A673 (cell line): ENCODE results near the gene CCDC185. TPM values are rescaled to one million over a fixed set of nuclear protein-coding genes. Genes with fewer than 3 reads are reported as not detected.
A peak's percentile ranks its signal among the peaks of the same experiment; 100 is the strongest.

Source experiments
- Bru-seq: library from RNA; stranded (reverse); fragments of 400-500 nt; gene quantifications from one replicate; lab custom pipeline; 2021; lab: Mats Ljungman, UMichigan
- BruChase-seq, 2 experiments: library from RNA; stranded (reverse); fragments of 400-500 nt; gene quantifications; one replicate each; lab custom pipeline; 2021; lab: Mats Ljungman, UMichigan
- BruUV-seq: library from RNA; stranded (reverse); fragments of 400-500 nt; replicated peaks from 2 replicates; lab custom pipeline; 2021; lab: Mats Ljungman, UMichigan
- CTCF ChIA-PET: fragments of 300-600 bp; sonication (Branson Sonifier 250); formaldehyde crosslinking; loops from one replicate; lab custom pipeline; 2022; ENCODE audit warnings: antibody characterized with exemption; lab: Charles Lee
- POLR2A ChIA-PET: fragments of 300-600 bp; sonication (Branson Sonifier 250); formaldehyde crosslinking; loops from one replicate; lab custom pipeline; 2022; ENCODE audit warnings: antibody characterized with exemption; ENCODE audit not compliant: low non-redundant PET; lab: Charles Lee
- DNase-seq: peaks from one replicate; pipeline ENCODE4 v3.0.0-alpha.2; 2015; ENCODE audit warnings: low spot score
- H3K27ac ChIP-seq: fragments of 200-600 bp; sonication (generic); 2 replicates; pipeline ENCODE4 v1.5.1; 2016; ENCODE audit warnings: mixed run types, low read depth, mild to moderate bottlenecking, mixed read lengths, antibody characterized with exemption, low read length; ENCODE audit not compliant: poor library complexity, severe bottlenecking
- H3K27me3 ChIP-seq: fragments of 200-600 bp; sonication (generic); replicated peaks from 2 replicates; pipeline ENCODE4 v1.6.1; 2017; ENCODE audit warnings: mixed run types, low read depth, mild to moderate bottlenecking, mixed read lengths, antibody characterized with exemption, low read length; ENCODE audit not compliant: insufficient read depth, poor library complexity
- H3K36me3 ChIP-seq: fragments of 200-600 bp; sonication (generic); 2 replicates; pipeline ENCODE4 v1.6.1; 2016; ENCODE audit warnings: mixed run types, mild to moderate bottlenecking, mixed read lengths, antibody characterized with exemption, low read length; ENCODE audit not compliant: insufficient read depth, poor library complexity, severe bottlenecking
- H3K4me1 ChIP-seq: fragments of 200-600 bp; sonication (generic); 2 replicates; pipeline ENCODE4 v1.6.1; 2017; ENCODE audit warnings: mixed run types, mild to moderate bottlenecking, mixed read lengths, antibody characterized with exemption, low read length; ENCODE audit not compliant: insufficient read depth, poor library complexity, severe bottlenecking
- H3K4me3 ChIP-seq: fragments of 200-600 bp; sonication (generic); 2 replicates; pipeline ENCODE4 v1.5.1; 2016; ENCODE audit warnings: low read depth, mixed run types, mild to moderate bottlenecking, mixed read lengths, low read length; ENCODE audit not compliant: poor library complexity, severe bottlenecking
- H3K9me3 ChIP-seq: fragments of 200-600 bp; sonication (generic); 2 replicates; pipeline ENCODE4 v1.6.1; 2016; ENCODE audit warnings: mixed run types, low read depth, mild to moderate bottlenecking, mixed read lengths, antibody characterized with exemption, low read length; ENCODE audit not compliant: poor library complexity, severe bottlenecking
- EZH2 ChIP-seq: fragments of 200-600 bp; sonication (generic); IDR thresholded peaks from 2 replicates; pipeline ENCODE4 v1.6.1; 2017; ENCODE audit warnings: borderline replicate concordance, low read depth, mild to moderate bottlenecking, mixed read lengths, antibody characterized with exemption, low read length; ENCODE audit not compliant: poor library complexity, severe bottlenecking
- intact Hi-C: fragments of 100-400 bp; cut with micrococcal nuclease; formaldehyde crosslinking; loops from one replicate; pipeline ENCODE4 v1.10.0; 2022; ENCODE audit not compliant: unreplicated experiment
- long read RNA-seq: library from polyadenylated mRNA; stranded (forward); transcript quantifications from one replicate; pipeline ENCODE4 v2.0.0, GENCODE V29; 2022
- total RNA-seq: library from RNA; stranded (reverse); gene quantifications from 2 replicates; pipeline ENCODE4 v1.2.3, GENCODE V29; 2021
- TF ChIP-seq, protein P1 (sequence below): fragments of 300-800, 200-600 bp; sonication (generic); conservative IDR thresholded peaks from 2 replicates; pipeline ENCODE4 v1.5.1; 2017; ENCODE audit warnings: low read depth, mild to moderate bottlenecking, antibody characterized with exemption, low read length, moderate library complexity, mixed read lengths

The CCDC185 gene
- not detected in 2 replicates for total RNA-seq
- Bru-seq, nascent RNA = not detected
- BruChase-seq, experiment 1, labeled RNA remaining after a 2-hour chase = not detected
- not detected for BruChase-seq, experiment 2, labeled RNA remaining after a 6-hour chase
- long read RNA-seq = 0 reads

DNA sequence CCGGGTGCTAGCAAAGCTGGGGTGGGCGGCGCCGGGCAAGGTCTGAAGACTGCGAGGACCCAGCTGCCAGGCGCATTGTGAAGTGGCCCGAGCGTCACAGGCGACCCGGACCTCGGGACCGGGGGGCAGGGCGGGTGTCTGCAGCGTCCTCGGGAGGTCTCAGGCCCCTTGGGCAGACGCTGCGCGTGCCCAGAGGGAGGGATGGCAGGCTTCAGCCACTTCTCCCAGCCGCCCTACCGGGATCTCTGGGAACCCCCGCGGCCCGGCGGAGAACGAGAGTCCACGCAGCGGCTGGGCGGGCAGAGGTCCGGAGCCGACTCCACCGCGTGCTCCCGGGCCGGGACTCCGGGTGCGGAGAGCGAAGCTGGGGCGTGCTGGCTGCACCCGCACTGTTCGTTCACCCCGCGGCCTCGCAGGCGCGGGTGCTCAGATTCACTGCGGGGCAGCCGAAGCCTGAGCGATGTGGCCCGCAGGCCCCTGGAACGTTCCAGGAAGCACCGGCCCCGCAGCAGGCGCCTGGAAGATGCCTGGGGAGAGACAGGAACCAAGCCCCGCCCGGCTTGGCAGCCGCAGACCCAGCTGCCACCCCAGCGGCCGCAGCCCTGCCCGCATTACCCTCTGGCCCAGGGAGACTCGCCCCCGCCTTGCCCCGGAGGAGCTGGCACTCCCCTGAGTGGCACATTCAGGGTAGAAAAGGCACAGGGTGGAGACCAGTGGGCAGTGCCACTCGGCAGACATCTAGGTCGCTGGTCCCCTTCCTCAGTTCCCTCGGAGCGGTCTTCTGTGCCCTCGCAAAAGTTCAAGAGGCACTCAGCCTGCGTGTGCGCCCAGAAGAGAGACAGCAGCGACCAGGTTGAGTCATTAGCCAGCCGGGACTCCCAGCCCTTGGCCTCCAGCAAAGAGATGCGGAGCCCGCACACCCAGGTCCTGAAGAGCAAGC lies at the start of gene CCDC185:
TSS of gene CCDC185 (plus strand) at position 141 of the 940 bp plus-strand sequence. CDS start at position 202, 61 bp downstream.
- intact Hi-C loops = no loop called here
- TF ChIP-seq, protein P1, sequence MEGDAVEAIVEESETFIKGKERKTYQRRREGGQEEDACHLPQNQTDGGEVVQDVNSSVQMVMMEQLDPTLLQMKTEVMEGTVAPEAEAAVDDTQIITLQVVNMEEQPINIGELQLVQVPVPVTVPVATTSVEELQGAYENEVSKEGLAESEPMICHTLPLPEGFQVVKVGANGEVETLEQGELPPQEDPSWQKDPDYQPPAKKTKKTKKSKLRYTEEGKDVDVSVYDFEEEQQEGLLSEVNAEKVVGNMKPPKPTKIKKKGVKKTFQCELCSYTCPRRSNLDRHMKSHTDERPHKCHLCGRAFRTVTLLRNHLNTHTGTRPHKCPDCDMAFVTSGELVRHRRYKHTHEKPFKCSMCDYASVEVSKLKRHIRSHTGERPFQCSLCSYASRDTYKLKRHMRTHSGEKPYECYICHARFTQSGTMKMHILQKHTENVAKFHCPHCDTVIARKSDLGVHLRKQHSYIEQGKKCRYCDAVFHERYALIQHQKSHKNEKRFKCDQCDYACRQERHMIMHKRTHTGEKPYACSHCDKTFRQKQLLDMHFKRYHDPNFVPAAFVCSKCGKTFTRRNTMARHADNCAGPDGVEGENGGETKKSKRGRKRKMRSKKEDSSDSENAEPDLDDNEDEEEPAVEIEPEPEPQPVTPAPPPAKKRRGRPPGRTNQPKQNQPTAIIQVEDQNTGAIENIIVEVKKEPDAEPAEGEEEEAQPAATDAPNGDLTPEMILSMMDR = no peak
- peak; percentile 75 for TF ChIP-seq EZH2
- ChIA-PET CTCF (no interaction called here), POLR2A (no interaction called here)
- no peaks in the 10 kb centered on the region for H3K4me1 ChIP-seq
- DNase-seq = no peak
- no peak within 1 kb of the TSS for H3K27ac ChIP-seq
- H3K27me3 ChIP-seq = peaks cover 61% of the 10 kb centered on the region
- no TSS peak for BruUV-seq
- no peaks in the 10 kb centered on the region for H3K36me3 ChIP-seq
- H3K4me3 ChIP-seq = no peak within 1 kb of the TSS
- H3K9me3 ChIP-seq = no peaks in the 10 kb centered on the region

DNA sequence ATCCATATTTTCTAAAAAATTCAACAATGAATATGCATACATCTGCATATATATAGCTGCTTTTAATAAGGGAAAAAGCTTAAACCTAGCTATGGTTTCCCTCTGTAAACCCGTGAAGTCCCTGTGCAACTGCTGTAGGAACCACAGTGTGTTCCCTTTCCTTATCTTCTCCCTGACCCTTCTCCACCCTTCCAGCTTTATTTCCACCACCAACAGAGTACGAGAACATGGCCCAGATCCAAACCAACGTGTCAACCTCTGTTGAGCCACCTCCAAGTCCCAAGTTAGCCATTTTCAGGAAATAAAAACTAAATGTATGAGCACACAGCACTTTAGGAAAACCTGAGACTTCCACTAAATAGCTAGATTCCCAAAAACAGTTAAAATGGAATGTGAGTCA lies 49.5 kb upstream of the CCDC185 start:
- BruUV-seq = no TSS peak
- intact Hi-C loops = no loop called here
- no peak for TF ChIP-seq EZH2
- TF ChIP-seq, protein P1 = no peak
- H3K4me3 ChIP-seq = no peak overlapping the region
- no peaks in the 10 kb centered on the region for H3K36me3 ChIP-seq
- peaks cover 5% of the 10 kb centered on the region for H3K27me3 ChIP-seq
- no peaks in the 10 kb centered on the region for H3K4me1 ChIP-seq
- DNase-seq = no peak
- CTCF ChIA-PET = no interaction called here
- no peaks in the 10 kb centered on the region for H3K9me3 ChIP-seq
- POLR2A ChIA-PET = no interaction called here
- H3K27ac ChIP-seq = no peak overlapping the region

DNA sequence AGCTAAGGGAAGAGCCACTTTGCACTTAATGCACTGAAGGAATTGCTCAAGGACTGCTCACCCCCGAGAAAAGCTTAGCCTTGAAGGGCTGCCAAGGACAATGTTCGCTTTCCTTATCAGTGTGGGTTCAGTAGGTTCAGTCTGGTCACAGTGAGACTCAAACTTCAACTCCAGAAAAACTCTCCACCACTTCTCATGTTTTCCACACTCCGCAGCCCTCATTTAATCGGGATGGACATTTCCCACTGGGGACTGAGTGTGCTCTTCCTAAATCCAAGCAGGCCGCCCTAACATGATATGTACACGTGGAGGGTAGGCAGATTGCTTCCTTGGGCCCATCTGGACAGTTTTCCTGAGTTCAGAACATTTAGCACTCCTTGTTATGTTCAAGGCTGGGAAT lies 48.7 kb upstream of the CCDC185 start:
- DNase-seq = no peak
- Histone ChIP-seq H3K27ac (no peak overlapping the region), H3K36me3 (no peaks in the 10 kb centered on the region), H3K4me3 (no peak overlapping the region), H3K9me3 (no peaks in the 10 kb centered on the region), H3K27me3 (peaks cover 5% of the 10 kb centered on the region), H3K4me1 (no peaks in the 10 kb centered on the region)
- intact Hi-C loops = no loop called here
- ChIA-PET CTCF (no interaction called here), POLR2A (no interaction called here)
- TF ChIP-seq, protein P1 = no peak
- TF ChIP-seq EZH2 = no peak
- no TSS peak for BruUV-seq
